ENCODE data around the gene PAMR1. TPM values are rescaled to one million over a fixed set of nuclear protein-coding genes. Genes with fewer than 3 reads are reported as not detected.

Gene PAMR1
- total and polyA plus RNA-seq, 2 donors (not counting 1 experiment from before 2014, with no cell fraction given): 120 to 159 TPM

DNA sequence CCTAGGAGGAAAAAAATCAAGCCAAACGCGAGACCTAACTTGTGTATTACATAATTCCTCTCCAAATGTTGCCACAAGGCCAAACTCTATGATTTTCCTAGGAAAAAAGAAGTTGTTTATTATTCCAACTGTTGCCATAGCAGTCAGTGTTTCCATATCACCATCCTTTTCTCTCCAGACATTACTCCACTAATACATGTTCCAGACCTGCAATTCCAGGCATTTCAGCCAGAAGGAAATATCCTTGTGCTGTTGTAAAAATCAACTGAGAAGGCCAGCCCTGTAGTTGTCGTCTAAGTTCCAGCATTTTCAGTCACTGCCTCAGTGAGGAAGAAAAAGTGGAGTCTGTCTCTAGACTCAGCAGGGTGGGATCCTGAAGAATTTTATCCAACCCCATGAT is 33.1 kb upstream of the PAMR1 start:
- DNase-seq (ENCODE audit: low read depth in 2 of 2): peak; percentile 50 to 69
- no peaks in the 10 kb centered on the region for H4K20me1 ChIP-seq (ENCODE audit: control insufficient read depth, extremely low read depth, insufficient read depth, low read length)

DNA sequence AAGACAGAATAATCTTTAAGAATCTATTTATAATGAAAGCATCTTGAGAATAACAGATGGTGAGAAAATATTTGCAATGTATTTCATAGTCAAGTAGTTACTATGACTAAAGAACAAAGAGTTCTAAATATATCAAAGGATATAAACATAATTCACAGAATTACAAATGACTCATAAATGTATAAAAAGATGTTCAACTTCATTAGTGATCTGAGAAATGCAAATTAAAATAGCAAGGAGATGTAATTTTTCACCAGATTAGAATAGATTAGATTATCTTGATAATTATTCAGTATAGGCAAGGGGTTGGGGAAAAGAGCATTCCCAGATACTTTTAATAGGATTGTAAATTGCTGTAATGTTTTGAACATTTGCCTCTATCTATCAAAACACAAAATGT is 30.1 kb upstream of the PAMR1 start:
- DNase-seq (ENCODE audit: low read depth in 2 of 2): no peak
- Histone ChIP-seq H3K4me2 (ENCODE audit: extremely low read depth, insufficient read depth, low read length) (no peak overlapping the region), H2AFZ (ENCODE audit: low read length) (no peak overlapping the region), H4K20me1 (ENCODE audit: control insufficient read depth, extremely low read depth, insufficient read depth, low read length) (no peaks in the 10 kb centered on the region), H3K79me2 (ENCODE audit: control insufficient read depth, insufficient read depth, low read length) (no peaks in the 10 kb centered on the region), H3K4me1 (ENCODE audit: control insufficient read depth, extremely low read depth, insufficient read depth, low read length) (peaks cover 14% of the 10 kb centered on the region), H3K27ac (ENCODE audit: insufficient read depth, low read length) (no peak overlapping the region), H3K9ac (ENCODE audit: insufficient read depth, low read length) (no peak overlapping the region), H3K9me3 (ENCODE audit: control insufficient read depth, insufficient read depth, low read depth, low read length) (no peaks in the 10 kb centered on the region), H3K36me3 (ENCODE audit: control insufficient read depth, insufficient read depth, low read length) (no peaks in the 10 kb centered on the region), H3K4me3 (replicated peaks in 1 of 4; ENCODE audit: control extremely low read depth in 1 of 4, insufficient read depth in 1 of 4, low read depth in 3 of 4, low read length in 4 of 4) (no peak overlapping the region), H3K27me3 (ENCODE audit: control insufficient read depth, insufficient read depth, low read length) (no peaks in the 10 kb centered on the region)
- TF ChIP-seq, protein P1, sequence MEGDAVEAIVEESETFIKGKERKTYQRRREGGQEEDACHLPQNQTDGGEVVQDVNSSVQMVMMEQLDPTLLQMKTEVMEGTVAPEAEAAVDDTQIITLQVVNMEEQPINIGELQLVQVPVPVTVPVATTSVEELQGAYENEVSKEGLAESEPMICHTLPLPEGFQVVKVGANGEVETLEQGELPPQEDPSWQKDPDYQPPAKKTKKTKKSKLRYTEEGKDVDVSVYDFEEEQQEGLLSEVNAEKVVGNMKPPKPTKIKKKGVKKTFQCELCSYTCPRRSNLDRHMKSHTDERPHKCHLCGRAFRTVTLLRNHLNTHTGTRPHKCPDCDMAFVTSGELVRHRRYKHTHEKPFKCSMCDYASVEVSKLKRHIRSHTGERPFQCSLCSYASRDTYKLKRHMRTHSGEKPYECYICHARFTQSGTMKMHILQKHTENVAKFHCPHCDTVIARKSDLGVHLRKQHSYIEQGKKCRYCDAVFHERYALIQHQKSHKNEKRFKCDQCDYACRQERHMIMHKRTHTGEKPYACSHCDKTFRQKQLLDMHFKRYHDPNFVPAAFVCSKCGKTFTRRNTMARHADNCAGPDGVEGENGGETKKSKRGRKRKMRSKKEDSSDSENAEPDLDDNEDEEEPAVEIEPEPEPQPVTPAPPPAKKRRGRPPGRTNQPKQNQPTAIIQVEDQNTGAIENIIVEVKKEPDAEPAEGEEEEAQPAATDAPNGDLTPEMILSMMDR (conservative IDR thresholded peaks at IDR 0.05 in 1 of 2, IDR thresholded peaks at IDR 0.05 in 1 of 2; ENCODE audit: low read depth in 1 of 2, low read length in 2 of 2): no peak
- no peak for TF ChIP-seq EZH2 (IDR thresholded peaks at IDR 0.05; ENCODE audit: low read length, missing control alignments)

More for the DNA sequence above, 33.1 kb upstream of the PAMR1 start:
- Histone ChIP-seq H3K9me3 (ENCODE audit: control insufficient read depth, insufficient read depth, low read depth, low read length) (no peaks in the 10 kb centered on the region), H3K36me3 (ENCODE audit: control insufficient read depth, insufficient read depth, low read length) (no peaks in the 10 kb centered on the region), H3K4me2 (ENCODE audit: extremely low read depth, insufficient read depth, low read length) (no peak overlapping the region), H3K4me1 (ENCODE audit: control insufficient read depth, extremely low read depth, insufficient read depth, low read length) (peaks cover 11% of the 10 kb centered on the region), H3K4me3 (replicated peaks in 1 of 4; ENCODE audit: control extremely low read depth in 1 of 4, insufficient read depth in 1 of 4, low read depth in 3 of 4, low read length in 4 of 4) (no peak overlapping the region), H3K27ac (ENCODE audit: insufficient read depth, low read length) (no peak overlapping the region), H3K9ac (ENCODE audit: insufficient read depth, low read length) (no peak overlapping the region), H3K27me3 (ENCODE audit: control insufficient read depth, insufficient read depth, low read length) (no peaks in the 10 kb centered on the region), H2AFZ (ENCODE audit: low read length) (no peak overlapping the region), H3K79me2 (ENCODE audit: control insufficient read depth, insufficient read depth, low read length) (no peaks in the 10 kb centered on the region)
- TF ChIP-seq, protein P1 (conservative IDR thresholded peaks at IDR 0.05 in 1 of 2, IDR thresholded peaks at IDR 0.05 in 1 of 2; ENCODE audit: low read depth in 1 of 2, low read length in 2 of 2): peak in 1 of 2 donors; percentile 1
- no peak for TF ChIP-seq EZH2 (IDR thresholded peaks at IDR 0.05; ENCODE audit: low read length, missing control alignments)

DNA sequence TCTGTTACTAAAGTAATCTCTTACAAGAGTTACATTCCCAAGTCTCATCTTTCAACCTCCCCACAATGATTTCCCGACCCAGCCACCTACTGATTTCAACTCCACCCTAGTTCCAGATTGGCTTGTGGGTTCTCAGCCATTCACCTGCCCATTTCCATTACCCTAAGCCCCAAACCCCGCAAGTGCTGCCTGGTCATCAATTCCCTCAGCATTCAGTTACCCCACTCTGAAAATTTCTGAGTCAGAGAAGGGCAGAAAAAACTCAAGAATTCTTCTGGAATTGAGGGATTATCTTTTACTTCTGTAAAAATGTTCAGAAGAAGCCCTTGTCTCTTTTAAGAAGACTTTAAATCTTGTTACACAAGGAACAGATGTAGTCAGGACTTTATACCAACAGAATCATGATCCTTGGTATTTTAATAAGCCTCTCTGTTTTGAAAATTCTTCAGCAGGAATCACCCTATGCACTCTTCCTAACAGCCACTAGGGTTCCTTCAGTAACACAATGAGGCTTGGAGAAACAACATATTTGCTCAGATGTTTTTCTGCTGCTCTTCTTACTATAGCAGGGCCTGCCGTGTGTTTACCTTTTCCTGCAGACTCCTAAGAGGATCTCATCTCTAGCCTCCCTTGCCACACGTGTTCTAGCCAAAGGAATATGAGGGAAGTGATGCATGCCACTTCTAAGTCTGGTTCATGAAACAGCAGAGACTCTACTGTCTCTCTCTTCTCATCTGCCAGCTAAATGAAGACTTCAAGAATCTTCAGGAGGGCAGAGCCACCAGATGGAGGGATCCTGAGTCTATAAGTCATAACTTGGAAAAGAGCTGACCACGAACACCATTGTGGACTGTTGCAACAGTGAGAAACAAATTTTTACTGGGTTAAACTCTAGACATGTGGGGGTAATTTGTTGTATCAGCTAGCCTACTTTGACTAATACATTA is 29.3 kb upstream of the PAMR1 start:
- peak; percentile 35 to 76 for DNase-seq (ENCODE audit: low read depth in 2 of 2)
- H4K20me1 ChIP-seq (ENCODE audit: control insufficient read depth, extremely low read depth, insufficient read depth, low read length): no peaks in the 10 kb centered on the region
- no peak overlapping the region for H2AFZ ChIP-seq (ENCODE audit: low read length)
- no peaks in the 10 kb centered on the region for H3K27me3 ChIP-seq (ENCODE audit: control insufficient read depth, insufficient read depth, low read length)
- no peak overlapping the region for H3K9ac ChIP-seq (ENCODE audit: insufficient read depth, low read length)
- H3K4me3 ChIP-seq (replicated peaks in 1 of 4; ENCODE audit: control extremely low read depth in 1 of 4, insufficient read depth in 1 of 4, low read depth in 3 of 4, low read length in 4 of 4): no peak overlapping the region
- H3K4me1 ChIP-seq (ENCODE audit: control insufficient read depth, extremely low read depth, insufficient read depth, low read length): peaks cover 18% of the 10 kb centered on the region
- no peaks in the 10 kb centered on the region for H3K36me3 ChIP-seq (ENCODE audit: control insufficient read depth, insufficient read depth, low read length)
- H3K9me3 ChIP-seq (ENCODE audit: control insufficient read depth, insufficient read depth, low read depth, low read length): no peaks in the 10 kb centered on the region
- no peaks in the 10 kb centered on the region for H3K79me2 ChIP-seq (ENCODE audit: control insufficient read depth, insufficient read depth, low read length)
- peak overlapping the region; percentile 65 for H3K4me2 ChIP-seq (ENCODE audit: extremely low read depth, insufficient read depth, low read length)
- H3K27ac ChIP-seq (ENCODE audit: insufficient read depth, low read length): peak overlapping the region; percentile 64
- TF ChIP-seq EZH2 (IDR thresholded peaks at IDR 0.05; ENCODE audit: low read length, missing control alignments): no peak
- TF ChIP-seq, protein P1 (conservative IDR thresholded peaks at IDR 0.05 in 1 of 2, IDR thresholded peaks at IDR 0.05 in 1 of 2; ENCODE audit: low read depth in 1 of 2, low read length in 2 of 2): peak; percentile 39 to 47

Measured in fibroblast of lung (primary cell).